Astrocyte (in vitro differentiated cells and primary cell): ENCODE data around the gene USP48. TPM values are rescaled to one million over a fixed set of nuclear protein-coding genes. Genes with fewer than 3 reads are reported as not detected.
"Not testable (repeated sequence)": the region's sequence is repeated elsewhere in the genome, so short reads cannot be mapped to it uniquely, and the experiment has no call there.

Source experiments
- DNase-seq: peaks from one replicate; pipeline ENCODE4 v3.0.0-alpha.2; 2010; ENCODE audit warnings: low read depth
- FAIRE-seq: peaks from 2 replicates; lab custom pipeline; 2011; peaks lifted over from hg19 to GRCh38; lab: Jason Lieb, UNC
- H2AFZ ChIP-seq: 2 replicates; pipeline ENCODE4 v1.6.0; 2012; ENCODE audit warnings: low read depth, low read length, inconsistent platforms
- H3K27ac ChIP-seq: 2 replicates; pipeline ENCODE4 v1.5.1; 2011; ENCODE audit warnings: low read depth, low read length, inconsistent platforms
- H3K27me3 ChIP-seq: 2 replicates; pipeline ENCODE4 v1.6.0; 2011; ENCODE audit warnings: low read length, inconsistent platforms; ENCODE audit not compliant: insufficient read depth
- H3K36me3 ChIP-seq: 2 replicates; pipeline ENCODE4 v1.5.1; 2011; ENCODE audit warnings: low read length, inconsistent platforms; ENCODE audit not compliant: insufficient read depth
- H3K4me1 ChIP-seq: 2 replicates; pipeline ENCODE4 v1.5.1; 2011; ENCODE audit warnings: low read length, inconsistent platforms; ENCODE audit not compliant: insufficient read depth
- H3K4me2 ChIP-seq: 2 replicates; pipeline ENCODE4 v1.6.0; 2012; ENCODE audit warnings: low read length, inconsistent platforms
- H3K4me3 ChIP-seq: 2 replicates; pipeline ENCODE4 v1.5.1; 2011; ENCODE audit warnings: low read depth, mild to moderate bottlenecking, low read length, inconsistent platforms; ENCODE audit not compliant: insufficient read depth
- H3K79me2 ChIP-seq: 2 replicates; pipeline ENCODE4 v1.6.0; 2012; ENCODE audit warnings: mild to moderate bottlenecking, low read length, inconsistent platforms; ENCODE audit not compliant: insufficient read depth
- H3K9ac ChIP-seq: 2 replicates; pipeline ENCODE4 v1.6.0; 2012; ENCODE audit warnings: mild to moderate bottlenecking, low read length, inconsistent platforms
- H3K9me3 ChIP-seq: 2 replicates; pipeline ENCODE4 v1.5.1; 2012; ENCODE audit warnings: low read depth, mild to moderate bottlenecking, low read length, inconsistent platforms; ENCODE audit not compliant: insufficient read depth
- H4K20me1 ChIP-seq: 2 replicates; pipeline ENCODE4 v1.6.0; 2012; ENCODE audit warnings: low read length, inconsistent platforms; ENCODE audit not compliant: insufficient read depth
- H3K27ac Mint-ChIP-seq: one replicate; pipeline ENCODE4 v1.8.0; 2021; ENCODE audit warnings: mild to moderate bottlenecking, mixed read lengths; ENCODE audit not compliant: unreplicated experiment
- H3K27me3 Mint-ChIP-seq: one replicate; pipeline ENCODE4 v1.8.0; 2021; ENCODE audit warnings: low read depth, mixed read lengths; ENCODE audit not compliant: unreplicated experiment
- H3K36me3 Mint-ChIP-seq: one replicate; pipeline ENCODE4 v1.8.0; 2021; ENCODE audit warnings: low read depth, mixed read lengths; ENCODE audit not compliant: unreplicated experiment
- H3K4me1 Mint-ChIP-seq: one replicate; pipeline ENCODE4 v1.8.0; 2021; ENCODE audit warnings: low read depth, mixed read lengths; ENCODE audit not compliant: unreplicated experiment
- H3K4me3 Mint-ChIP-seq: one replicate; pipeline ENCODE4 v1.8.0; 2021; ENCODE audit warnings: mild to moderate bottlenecking, moderate library complexity, mixed read lengths; ENCODE audit not compliant: unreplicated experiment
- H3K9me3 Mint-ChIP-seq: one replicate; pipeline ENCODE4 v1.8.0; 2021; ENCODE audit warnings: mild to moderate bottlenecking, mixed read lengths; ENCODE audit not compliant: unreplicated experiment
- EZH2 ChIP-seq: IDR thresholded peaks from 2 replicates; pipeline ENCODE4 v1.6.1; 2012; ENCODE audit warnings: mild to moderate bottlenecking, low read length, inconsistent platforms; ENCODE audit not compliant: insufficient read depth
- total RNA-seq: library from RNA; stranded (reverse); gene quantifications from 2 replicates; pipeline ENCODE4 v1.2.1, GENCODE V29; 2021
- TF ChIP-seq, protein P1 (sequence below): IDR thresholded peaks from 2 replicates; pipeline ENCODE4 v1.5.1; 2011; ENCODE audit warnings: low read depth, mild to moderate bottlenecking, inconsistent platforms, low read length, moderate library complexity; ENCODE audit not compliant: insufficient read depth

Gene USP48
- total RNA-seq, 1 donor from 2014 or later: 85.7 TPM

DNA sequence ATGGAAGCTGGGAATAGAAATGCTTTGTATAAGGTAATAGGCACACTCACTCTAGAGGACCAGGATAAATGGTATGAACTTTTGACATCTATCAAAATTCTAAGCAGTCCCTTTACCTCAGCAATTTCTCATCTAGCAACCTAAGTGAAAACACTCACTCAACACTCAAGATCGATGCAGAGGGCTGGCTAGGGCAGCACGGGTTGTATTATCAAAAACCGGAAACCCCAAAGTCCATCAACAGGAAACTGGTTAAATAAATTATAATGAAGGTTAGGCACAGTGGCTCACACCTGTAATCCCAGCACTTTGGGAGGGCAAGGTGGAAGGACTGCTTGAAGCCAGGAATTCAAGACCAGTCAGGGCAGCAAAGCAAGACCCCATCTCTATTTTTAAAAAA lies 9.4 kb downstream of the USP48 start:
- no peaks in the 10 kb centered on the region for H3K9me3 Mint-ChIP-seq
- H3K27me3 Mint-ChIP-seq: no peaks in the 10 kb centered on the region
- Histone ChIP-seq H2AFZ (no peak overlapping the region), H3K4me2 (no peak overlapping the region), H3K4me3 (no peak overlapping the region), H3K9ac (no peak overlapping the region), H3K27ac (no peak overlapping the region), H3K27me3 (no peaks in the 10 kb centered on the region), H3K36me3 (no peaks in the 10 kb centered on the region), H3K79me2 (peaks cover 98% of the 10 kb centered on the region), H4K20me1 (peaks cover 90% of the 10 kb centered on the region), H3K9me3 (peaks cover 2% of the 10 kb centered on the region), H3K4me1 (no peaks in the 10 kb centered on the region)
- no peak overlapping the region for H3K27ac Mint-ChIP-seq
- no peaks in the 10 kb centered on the region for H3K36me3 Mint-ChIP-seq
- no peak overlapping the region for H3K4me3 Mint-ChIP-seq
- H3K4me1 Mint-ChIP-seq: peaks cover 3% of the 10 kb centered on the region
- TF ChIP-seq, protein P1, sequence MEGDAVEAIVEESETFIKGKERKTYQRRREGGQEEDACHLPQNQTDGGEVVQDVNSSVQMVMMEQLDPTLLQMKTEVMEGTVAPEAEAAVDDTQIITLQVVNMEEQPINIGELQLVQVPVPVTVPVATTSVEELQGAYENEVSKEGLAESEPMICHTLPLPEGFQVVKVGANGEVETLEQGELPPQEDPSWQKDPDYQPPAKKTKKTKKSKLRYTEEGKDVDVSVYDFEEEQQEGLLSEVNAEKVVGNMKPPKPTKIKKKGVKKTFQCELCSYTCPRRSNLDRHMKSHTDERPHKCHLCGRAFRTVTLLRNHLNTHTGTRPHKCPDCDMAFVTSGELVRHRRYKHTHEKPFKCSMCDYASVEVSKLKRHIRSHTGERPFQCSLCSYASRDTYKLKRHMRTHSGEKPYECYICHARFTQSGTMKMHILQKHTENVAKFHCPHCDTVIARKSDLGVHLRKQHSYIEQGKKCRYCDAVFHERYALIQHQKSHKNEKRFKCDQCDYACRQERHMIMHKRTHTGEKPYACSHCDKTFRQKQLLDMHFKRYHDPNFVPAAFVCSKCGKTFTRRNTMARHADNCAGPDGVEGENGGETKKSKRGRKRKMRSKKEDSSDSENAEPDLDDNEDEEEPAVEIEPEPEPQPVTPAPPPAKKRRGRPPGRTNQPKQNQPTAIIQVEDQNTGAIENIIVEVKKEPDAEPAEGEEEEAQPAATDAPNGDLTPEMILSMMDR: no peak
- TF ChIP-seq EZH2: no peak
- no peak for DNase-seq
- no peak for FAIRE-seq

DNA sequence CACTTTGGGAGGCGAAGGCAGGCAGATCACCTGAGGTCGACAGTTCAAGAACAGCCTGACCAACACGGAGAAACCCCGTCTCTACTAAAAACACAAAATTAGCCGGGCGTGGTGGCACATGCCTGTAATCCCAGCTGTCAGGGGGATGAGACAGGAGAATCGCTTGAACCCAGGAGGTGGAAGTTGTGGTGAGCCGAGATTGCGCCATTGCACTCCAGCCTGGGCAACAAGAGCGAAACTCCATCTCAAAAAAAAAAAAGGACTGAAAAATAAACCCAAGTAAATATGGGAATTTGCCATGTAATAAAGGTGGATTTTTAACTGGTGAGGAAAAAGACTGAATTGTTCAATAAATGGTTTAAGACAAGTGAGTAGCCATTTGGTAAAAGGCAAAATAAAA lies 11.3 kb downstream of the USP48 start:
- H3K27ac ChIP-seq, H3K27ac Mint-ChIP-seq, H3K4me3 Mint-ChIP-seq, H3K4me3 ChIP-seq, H2AFZ ChIP-seq, H3K9ac ChIP-seq, H3K27me3 Mint-ChIP-seq, H3K27me3 ChIP-seq, H3K36me3 Mint-ChIP-seq, H3K4me2 ChIP-seq, H3K4me1 Mint-ChIP-seq, H3K36me3 ChIP-seq, H3K9me3 Mint-ChIP-seq, FAIRE-seq, DNase-seq, H3K9me3 ChIP-seq, H3K4me1 ChIP-seq: not testable (repeated sequence)
- H4K20me1 ChIP-seq: peaks cover 90% of the 10 kb centered on the region
- H3K79me2 ChIP-seq: peaks cover 97% of the 10 kb centered on the region

DNA sequence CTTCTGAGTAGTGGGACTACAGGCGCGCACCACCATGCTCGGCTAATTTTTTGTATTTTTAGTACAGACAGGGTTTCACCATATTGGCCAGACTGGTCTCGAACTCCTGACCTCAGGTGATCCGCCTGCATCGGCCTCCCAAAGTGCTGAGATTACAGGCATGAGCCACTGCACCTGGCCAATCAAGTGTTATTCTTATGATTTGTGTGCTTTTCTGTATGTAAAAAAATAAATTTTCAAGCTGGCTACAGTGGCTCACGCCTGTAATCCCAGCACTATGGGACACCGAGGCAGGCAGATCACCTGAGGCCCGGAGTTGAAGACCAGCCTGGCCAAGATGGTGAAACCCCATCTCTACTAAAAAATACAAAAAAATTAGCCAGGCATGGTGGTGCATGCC lies 12.3 kb downstream of the USP48 start:
- not testable (repeated sequence) for H3K27ac Mint-ChIP-seq, H3K9me3 ChIP-seq, FAIRE-seq, H3K27me3 ChIP-seq, H3K4me1 Mint-ChIP-seq, H3K9me3 Mint-ChIP-seq, DNase-seq, H3K36me3 ChIP-seq, H3K4me1 ChIP-seq, H3K4me2 ChIP-seq, H3K4me3 ChIP-seq, H3K27ac ChIP-seq, H2AFZ ChIP-seq, H3K36me3 Mint-ChIP-seq, H3K9ac ChIP-seq, H3K4me3 Mint-ChIP-seq, H3K27me3 Mint-ChIP-seq
- H4K20me1 ChIP-seq: peaks cover 90% of the 10 kb centered on the region
- H3K79me2 ChIP-seq: peaks cover 97% of the 10 kb centered on the region

DNA sequence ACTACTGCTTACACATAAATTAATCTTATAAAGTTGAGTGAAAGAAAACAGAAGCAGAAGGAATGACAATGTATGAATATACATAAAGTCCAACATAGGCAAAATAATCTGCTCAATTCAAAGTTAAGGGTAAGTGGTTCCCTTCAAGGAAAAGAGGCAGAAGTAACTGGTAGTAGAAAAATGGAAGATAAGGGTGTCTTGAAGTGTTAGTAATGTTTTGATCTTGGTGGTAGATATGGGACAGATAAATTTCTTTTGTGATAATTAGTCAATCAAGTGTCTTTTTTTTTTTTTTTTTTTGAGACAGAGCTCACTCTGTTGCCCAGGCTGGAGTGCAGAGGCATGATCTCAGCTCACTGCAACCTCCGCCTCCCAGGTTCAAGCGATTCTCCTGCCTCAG lies 12.7 kb downstream of the USP48 start:
- no peak for DNase-seq
- Histone ChIP-seq H3K36me3 (no peaks in the 10 kb centered on the region), H3K27ac (no peak overlapping the region), H3K9me3 (no peaks in the 10 kb centered on the region), H3K9ac (no peak overlapping the region), H3K79me2 (peaks cover 95% of the 10 kb centered on the region), H3K4me3 (no peak overlapping the region), H3K4me2 (no peak overlapping the region), H4K20me1 (peaks cover 90% of the 10 kb centered on the region), H3K27me3 (no peaks in the 10 kb centered on the region), H3K4me1 (peaks cover under 1% of the 10 kb centered on the region), H2AFZ (no peak overlapping the region)
- Mint-ChIP-seq H3K27ac (no peak overlapping the region), H3K27me3 (no peaks in the 10 kb centered on the region), H3K36me3 (peaks cover 3% of the 10 kb centered on the region), H3K4me1 (no peaks in the 10 kb centered on the region), H3K4me3 (no peak overlapping the region), H3K9me3 (no peaks in the 10 kb centered on the region)
- FAIRE-seq: no peak
- no peak for TF ChIP-seq EZH2
- TF ChIP-seq, protein P1: no peak

DNA sequence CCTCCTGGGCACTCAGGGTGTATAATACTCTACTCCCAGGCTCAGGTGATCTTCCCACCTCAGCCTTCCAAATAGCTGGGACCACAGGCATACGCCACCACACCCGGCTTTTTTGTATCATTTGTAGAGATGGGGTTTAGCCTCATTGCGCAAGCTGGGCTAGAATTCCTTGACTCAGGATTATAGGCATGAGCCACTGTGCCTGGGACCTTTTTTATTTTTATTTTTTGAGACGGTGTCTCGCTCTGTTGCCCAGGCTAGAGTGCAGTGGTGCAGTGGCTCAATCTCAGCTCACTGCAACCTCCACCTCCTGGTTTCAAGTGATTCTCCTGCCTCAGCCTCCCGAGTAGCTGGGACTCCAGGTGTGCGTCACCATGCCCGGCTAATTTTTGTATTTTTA lies 15.8 kb downstream of the USP48 start:
- not testable (repeated sequence) for FAIRE-seq

More for the DNA sequence above, 15.8 kb downstream of the USP48 start:
- not testable (repeated sequence) for H2AFZ ChIP-seq, H3K27ac ChIP-seq, H3K4me1 Mint-ChIP-seq, H3K27me3 ChIP-seq, H3K4me3 ChIP-seq, DNase-seq, H3K4me2 ChIP-seq, H3K27me3 Mint-ChIP-seq, H3K36me3 ChIP-seq, H3K27ac Mint-ChIP-seq, H3K4me1 ChIP-seq, H3K36me3 Mint-ChIP-seq, H3K9ac ChIP-seq, H3K9me3 ChIP-seq, H3K4me3 Mint-ChIP-seq, H3K9me3 Mint-ChIP-seq
- peaks cover 90% of the 10 kb centered on the region for H4K20me1 ChIP-seq
- H3K79me2 ChIP-seq: peaks cover 90% of the 10 kb centered on the region
